Measurements from ENCODE around the gene ARMC9. TPM values are rescaled to one million over a fixed set of nuclear protein-coding genes. Genes with fewer than 3 reads are reported as not detected.

The ARMC9 gene
- total and polyA plus RNA-seq, 2 of the 13 experiments (the other 11 are each of a cell fraction or from before 2014, with no cell fraction given): 9.1 to 12.8 TPM

GRCh38 chr2:231388725-231389346 is 190.4 kb downstream of the ARMC9 start (continued):
- TF ChIP-seq ZNF343 (CRISPR knock-in tag; IDR thresholded peaks at IDR 0.05) (0 out of 2 replicates have a peak, but pooled peaks have one; percentile 13), ZBTB38 (CRISPR knock-in tag; IDR thresholded peaks at IDR 0.05) (no peak), SRF (IDR thresholded peaks at IDR 0.05; ENCODE audit: low read depth, low read length) (no peak), KDM3A (CRISPR knock-in tag; IDR thresholded peaks at IDR 0.05; ENCODE audit: low read depth) (0 out of 2 replicates have a peak, but pooled peaks have one; percentile 4), TBL1XR1 (IDR thresholded peaks at IDR 0.05; ENCODE audit: borderline replicate concordance, low read length, partially characterized antibody) (no peak), HDAC6 (IDR thresholded peaks at IDR 0.05; ENCODE audit: low read depth, low read length) (no peak), PCBP1 (IDR thresholded peaks at IDR 0.05; ENCODE audit: borderline replicate concordance, low read depth, low read length) (0 out of 2 replicates have a peak, but pooled peaks have one; percentile 61), HNRNPLL (IDR thresholded peaks at IDR 0.05; ENCODE audit: low read depth, low read length, poor library complexity, severe bottlenecking) (peak; percentile 28), ZNF678 (CRISPR knock-in tag; IDR thresholded peaks at IDR 0.05) (0 out of 2 replicates have a peak, but pooled peaks have one; percentile 41), PRMT3 (CRISPR knock-in tag; IDR thresholded peaks at IDR 0.05; ENCODE audit: borderline replicate concordance, low read depth) (0 out of 2 replicates have a peak, but pooled peaks have one; percentile 51), ZNF383 (CRISPR knock-in tag; IDR thresholded peaks at IDR 0.05; ENCODE audit: borderline replicate concordance) (0 out of 2 replicates have a peak, but pooled peaks have one; percentile 45), ZNF121 (CRISPR knock-in tag; IDR thresholded peaks at IDR 0.05) (no peak), HNRNPL (IDR thresholded peaks at IDR 0.05; ENCODE audit: low read depth, low read length) (peak; percentile 95), ZNF883 (CRISPR knock-in tag; IDR thresholded peaks at IDR 0.05; ENCODE audit: not compliant biosample characterization) (peak; percentile 1), ZSCAN30 (CRISPR knock-in tag; IDR thresholded peaks at IDR 0.05) (no peak), SATB2 (CRISPR knock-in tag; IDR thresholded peaks at IDR 0.05) (no peak), ZNF761 (CRISPR knock-in tag; conservative IDR thresholded peaks at IDR 0.05) (no peak), ZNF224 (CRISPR knock-in tag; IDR thresholded peaks at IDR 0.05) (no peak), ZNF225 (CRISPR knock-in tag; IDR thresholded peaks at IDR 0.05) (0 out of 2 replicates have a peak, but pooled peaks have one; percentile 10)
- TF ChIP-seq, protein P1, sequence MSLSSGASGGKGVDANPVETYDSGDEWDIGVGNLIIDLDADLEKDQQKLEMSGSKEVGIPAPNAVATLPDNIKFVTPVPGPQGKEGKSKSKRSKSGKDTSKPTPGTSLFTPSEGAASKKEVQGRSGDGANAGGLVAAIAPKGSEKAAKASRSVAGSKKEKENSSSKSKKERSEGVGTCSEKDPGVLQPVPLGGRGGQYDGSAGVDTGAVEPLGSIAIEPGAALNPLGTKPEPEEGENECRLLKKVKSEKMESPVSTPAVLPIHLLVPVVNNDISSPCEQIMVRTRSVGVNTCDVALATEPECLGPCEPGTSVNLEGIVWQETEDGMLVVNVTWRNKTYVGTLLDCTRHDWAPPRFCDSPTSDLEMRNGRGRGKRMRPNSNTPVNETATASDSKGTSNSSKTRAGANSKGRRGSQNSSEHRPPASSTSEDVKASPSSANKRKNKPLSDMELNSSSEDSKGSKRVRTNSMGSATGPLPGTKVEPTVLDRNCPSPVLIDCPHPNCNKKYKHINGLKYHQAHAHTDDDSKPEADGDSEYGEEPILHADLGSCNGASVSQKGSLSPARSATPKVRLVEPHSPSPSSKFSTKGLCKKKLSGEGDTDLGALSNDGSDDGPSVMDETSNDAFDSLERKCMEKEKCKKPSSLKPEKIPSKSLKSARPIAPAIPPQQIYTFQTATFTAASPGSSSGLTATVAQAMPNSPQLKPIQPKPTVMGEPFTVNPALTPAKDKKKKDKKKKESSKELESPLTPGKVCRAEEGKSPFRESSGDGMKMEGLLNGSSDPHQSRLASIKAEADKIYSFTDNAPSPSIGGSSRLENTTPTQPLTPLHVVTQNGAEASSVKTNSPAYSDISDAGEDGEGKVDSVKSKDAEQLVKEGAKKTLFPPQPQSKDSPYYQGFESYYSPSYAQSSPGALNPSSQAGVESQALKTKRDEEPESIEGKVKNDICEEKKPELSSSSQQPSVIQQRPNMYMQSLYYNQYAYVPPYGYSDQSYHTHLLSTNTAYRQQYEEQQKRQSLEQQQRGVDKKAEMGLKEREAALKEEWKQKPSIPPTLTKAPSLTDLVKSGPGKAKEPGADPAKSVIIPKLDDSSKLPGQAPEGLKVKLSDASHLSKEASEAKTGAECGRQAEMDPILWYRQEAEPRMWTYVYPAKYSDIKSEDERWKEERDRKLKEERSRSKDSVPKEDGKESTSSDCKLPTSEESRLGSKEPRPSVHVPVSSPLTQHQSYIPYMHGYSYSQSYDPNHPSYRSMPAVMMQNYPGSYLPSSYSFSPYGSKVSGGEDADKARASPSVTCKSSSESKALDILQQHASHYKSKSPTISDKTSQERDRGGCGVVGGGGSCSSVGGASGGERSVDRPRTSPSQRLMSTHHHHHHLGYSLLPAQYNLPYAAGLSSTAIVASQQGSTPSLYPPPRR (CRISPR knock-in tag; IDR thresholded peaks at IDR 0.05; ENCODE audit: borderline replicate concordance): peak; percentile 44; the same call in 1 of the 2 replicates
- TF ChIP-seq, protein P2, sequence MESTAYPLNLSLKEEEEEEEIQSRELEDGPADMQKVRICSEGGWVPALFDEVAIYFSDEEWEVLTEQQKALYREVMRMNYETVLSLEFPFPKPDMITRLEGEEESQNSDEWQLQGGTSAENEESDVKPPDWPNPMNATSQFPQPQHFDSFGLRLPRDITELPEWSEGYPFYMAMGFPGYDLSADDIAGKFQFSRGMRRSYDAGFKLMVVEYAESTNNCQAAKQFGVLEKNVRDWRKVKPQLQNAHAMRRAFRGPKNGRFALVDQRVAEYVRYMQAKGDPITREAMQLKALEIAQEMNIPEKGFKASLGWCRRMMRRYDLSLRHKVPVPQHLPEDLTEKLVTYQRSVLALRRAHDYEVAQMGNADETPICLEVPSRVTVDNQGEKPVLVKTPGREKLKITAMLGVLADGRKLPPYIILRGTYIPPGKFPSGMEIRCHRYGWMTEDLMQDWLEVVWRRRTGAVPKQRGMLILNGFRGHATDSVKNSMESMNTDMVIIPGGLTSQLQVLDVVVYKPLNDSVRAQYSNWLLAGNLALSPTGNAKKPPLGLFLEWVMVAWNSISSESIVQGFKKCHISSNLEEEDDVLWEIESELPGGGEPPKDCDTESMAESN (CRISPR knock-in tag; conservative IDR thresholded peaks at IDR 0.05): no peak
- TF ChIP-seq, protein P3, sequence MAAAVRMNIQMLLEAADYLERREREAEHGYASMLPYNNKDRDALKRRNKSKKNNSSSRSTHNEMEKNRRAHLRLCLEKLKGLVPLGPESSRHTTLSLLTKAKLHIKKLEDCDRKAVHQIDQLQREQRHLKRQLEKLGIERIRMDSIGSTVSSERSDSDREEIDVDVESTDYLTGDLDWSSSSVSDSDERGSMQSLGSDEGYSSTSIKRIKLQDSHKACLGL (CRISPR knock-in tag; IDR thresholded peaks at IDR 0.05): 0 out of 2 replicates have a peak, but pooled peaks have one; percentile 1

Data from HepG2 (cell line).